NCI-H69 (cell line): Measurements from ENCODE around the gene PSMG3.
A peak's percentile ranks its signal among the peaks of the same experiment; 100 is the strongest.

Experiments
- DNase-seq: peaks from one replicate; lab custom pipeline; 2025; lab: John Stamatoyannopoulos, UW

The PSMG3 gene

GRCh38 chr7:1579481-1580421, 9.9 kb upstream of the PSMG3 start:
- peak; percentile 78 for DNase-seq

- no peak for DNase-seq
Measured at GRCh38 chr7:1578513-1578912, 8.7 kb upstream of the PSMG3 start.

GRCh38 chr7:1576521-1577253, 6.9 kb upstream of the PSMG3 start:
- DNase-seq: no peak

- no peak for DNase-seq
Measured at GRCh38 chr7:1575809-1576208, 6.0 kb upstream of the PSMG3 start.

GRCh38 chr7:1572111-1572822, 2.4 kb upstream of the PSMG3 start:
- DNase-seq: no peak

- no peak for DNase-seq
Measured at GRCh38 chr7:1569440-1569832, 396 bp downstream of the PSMG3 start.

GRCh38 chr7:1569016-1569415, 816 bp downstream of the PSMG3 start:
- DNase-seq: no peak

- peak; percentile 40 for DNase-seq
Measured at GRCh38 chr7:1567896-1568510, 1.8 kb downstream of the PSMG3 start.

GRCh38 chr7:1567049-1567771, 2.6 kb downstream of the PSMG3 start:
- DNase-seq: peak; percentile 74

- no peak for DNase-seq
Measured at GRCh38 chr7:1566687-1567048, 3.2 kb downstream of the PSMG3 start.

GRCh38 chr7:1564603-1565022, 5.2 kb downstream of the PSMG3 start:
- DNase-seq: no peak

GRCh38 chr7:1563981-1564602, 5.7 kb downstream of the PSMG3 start:
- no peak for DNase-seq

- DNase-seq: peak; percentile 18
Measured at GRCh38 chr7:1562597-1563051, 7.2 kb downstream of the PSMG3 start.

- DNase-seq: no peak
Measured at GRCh38 chr7:1562116-1562515, 7.7 kb downstream of the PSMG3 start.

GRCh38 chr7:1561036-1561940, 8.5 kb downstream of the PSMG3 start:
- DNase-seq: no peak

- DNase-seq: no peak
Measured at GRCh38 chr7:1560620-1561031, 9.2 kb downstream of the PSMG3 start.

- DNase-seq: peak; percentile 26
Measured at GRCh38 chr7:1559626-1560590, 9.9 kb downstream of the PSMG3 start.

DNA sequence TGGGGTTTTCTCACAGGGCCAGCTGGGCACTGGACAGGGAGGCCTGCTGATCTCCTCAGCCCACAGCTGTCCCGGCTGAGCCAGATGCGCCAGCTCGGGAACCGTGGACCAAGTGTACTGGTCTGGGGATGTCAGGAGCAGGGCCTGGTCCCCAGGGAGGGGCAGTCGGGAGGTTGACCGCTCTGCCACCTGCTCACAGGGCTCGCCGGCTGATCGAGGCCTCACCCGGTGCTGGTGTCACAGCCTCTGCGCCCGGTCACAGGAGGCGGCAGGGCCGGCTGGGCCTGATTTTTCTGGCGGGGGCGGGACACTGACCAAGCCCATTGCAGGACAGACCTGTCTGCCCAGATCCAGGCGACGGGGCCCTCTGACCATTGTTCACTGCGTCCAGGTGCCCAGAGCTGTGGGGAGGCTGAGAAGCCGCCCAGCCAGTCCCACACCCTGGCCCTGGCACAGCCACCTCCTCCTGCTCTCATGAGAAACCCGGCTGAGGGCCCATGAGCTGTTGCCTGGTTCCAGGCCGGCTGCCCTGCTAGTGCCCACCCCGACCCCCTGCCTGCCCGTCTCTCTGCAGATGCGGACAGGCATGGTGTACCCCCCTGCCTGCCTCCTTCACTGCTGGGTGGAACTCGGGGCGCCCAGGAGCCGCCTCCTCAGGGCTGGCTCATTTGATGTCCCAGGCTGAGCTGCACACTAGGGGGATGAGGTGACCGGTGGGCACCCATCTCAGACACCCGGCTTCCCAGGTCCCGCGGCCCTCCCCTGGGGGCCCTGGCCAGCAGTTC, 10.8 kb downstream of the PSMG3 start:
- DNase-seq: no peak
